Suprapubic skin (tissue), 4 donors: Measurements from ENCODE around the gene MYO6. TPM values are rescaled to one million over a fixed set of nuclear protein-coding genes. Genes with fewer than 3 reads are reported as not detected.

Experiments used
- DNase-seq, 2 donors: peaks; one replicate each; pipeline ENCODE4 v3.0.0-alpha.2; 2019; ENCODE audit warnings: low spot score in 2 of 2
- H3K27ac ChIP-seq: fragments of 200-600 bp; sonication (generic); one replicate; pipeline ENCODE4 v1.5.1; 2019
- H3K27me3 ChIP-seq: fragments of 200-600 bp; sonication (generic); one replicate; pipeline ENCODE4 v1.5.1; 2019
- H3K36me3 ChIP-seq: fragments of 200-600 bp; sonication (generic); one replicate; pipeline ENCODE4 v1.5.1; 2019
- H3K4me1 ChIP-seq: fragments of 200-600 bp; sonication (generic); one replicate; pipeline ENCODE4 v1.5.1; 2019
- H3K4me3 ChIP-seq: fragments of 200-600 bp; sonication (generic); one replicate; pipeline ENCODE4 v1.5.1; 2019; ENCODE audit warnings: mild to moderate bottlenecking
- H3K9me3 ChIP-seq: fragments of 200-600 bp; sonication (generic); one replicate; pipeline ENCODE4 v1.5.1; 2019
- EP300 ChIP-seq: sonication (generic); formaldehyde crosslinking; IDR thresholded peaks from one replicate; pipeline ENCODE4 v1.6.1; 2017; ENCODE audit warnings: antibody characterized with exemption
- POLR2A ChIP-seq, 2 donors: fragments of 450-650 bp; IDR thresholded peaks; one replicate each; pipeline ENCODE4 v1.6.1; 2017; ENCODE audit warnings: antibody characterized with exemption in 2 of 2, mild to moderate bottlenecking in 2 of 2, moderate library complexity in 2 of 2
- POLR2AphosphoS5 ChIP-seq, 3 donors: sonication (generic); formaldehyde crosslinking; IDR thresholded peaks; one replicate each; pipeline ENCODE4 v1.6.1; 2017; ENCODE audit warnings: antibody characterized with exemption in 3 of 3
- WGBS: methylation state at CpG from one replicate; pipeline ENCODE4 v1.1.5; 2018; 5-methylcytosine and 5-hydroxymethylcytosine counted together
- total RNA-seq, 4 donors: library from RNA; depleted of rRNA; stranded (reverse); fragments of >200 nt; gene quantifications; one replicate each; pipeline ENCODE4 v1.1.0, GENCODE V29; 2016
- TF ChIP-seq, protein P1 (sequence below), 2 donors: fragments of 200-600 bp in 1 of 2; fragments of 450-650 bp in 1 of 2; sonication (generic) in 1 of 2; IDR thresholded peaks; one replicate each; pipeline ENCODE4 v1.5.1; 2016 to 2019; ENCODE audit warnings: antibody characterized with exemption in 2 of 2, mild to moderate bottlenecking in 1 of 2, moderate library complexity in 1 of 2

Gene MYO6
- total RNA-seq, 4 donors from 2014 or later: 27.8 to 42.6 (median 30.6) TPM

DNA sequence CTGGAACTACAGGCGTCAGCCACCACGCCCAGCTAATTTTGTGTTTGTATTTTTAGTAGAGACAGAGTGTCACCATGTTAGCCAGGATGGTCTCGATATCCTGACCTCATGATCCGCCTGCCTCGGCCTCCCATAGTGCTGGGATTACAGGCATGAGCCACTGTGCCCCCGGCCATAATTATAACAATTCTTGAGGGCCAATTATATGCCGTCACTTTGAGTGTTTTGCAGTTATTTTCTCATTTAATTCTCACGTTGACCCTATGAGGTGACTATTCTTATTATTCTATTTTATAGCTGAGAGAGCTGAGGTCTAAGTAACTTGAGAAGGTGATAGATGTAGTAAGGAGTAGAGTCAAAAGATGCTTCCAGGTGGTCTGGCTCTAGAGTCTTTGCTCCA lies 13.0 kb downstream of the MYO6 start:
- 94% methylated on average over 8 of the region's 8 CpGs for whole genome bisulfite sequencing
- H3K9me3 ChIP-seq: no peaks in the 10 kb centered on the region
- no peaks in the 10 kb centered on the region for H3K4me1 ChIP-seq
- H3K27ac ChIP-seq: no peak overlapping the region
- H3K36me3 ChIP-seq: no peaks in the 10 kb centered on the region
- TF ChIP-seq EP300: no peak
- TF ChIP-seq, protein P1, sequence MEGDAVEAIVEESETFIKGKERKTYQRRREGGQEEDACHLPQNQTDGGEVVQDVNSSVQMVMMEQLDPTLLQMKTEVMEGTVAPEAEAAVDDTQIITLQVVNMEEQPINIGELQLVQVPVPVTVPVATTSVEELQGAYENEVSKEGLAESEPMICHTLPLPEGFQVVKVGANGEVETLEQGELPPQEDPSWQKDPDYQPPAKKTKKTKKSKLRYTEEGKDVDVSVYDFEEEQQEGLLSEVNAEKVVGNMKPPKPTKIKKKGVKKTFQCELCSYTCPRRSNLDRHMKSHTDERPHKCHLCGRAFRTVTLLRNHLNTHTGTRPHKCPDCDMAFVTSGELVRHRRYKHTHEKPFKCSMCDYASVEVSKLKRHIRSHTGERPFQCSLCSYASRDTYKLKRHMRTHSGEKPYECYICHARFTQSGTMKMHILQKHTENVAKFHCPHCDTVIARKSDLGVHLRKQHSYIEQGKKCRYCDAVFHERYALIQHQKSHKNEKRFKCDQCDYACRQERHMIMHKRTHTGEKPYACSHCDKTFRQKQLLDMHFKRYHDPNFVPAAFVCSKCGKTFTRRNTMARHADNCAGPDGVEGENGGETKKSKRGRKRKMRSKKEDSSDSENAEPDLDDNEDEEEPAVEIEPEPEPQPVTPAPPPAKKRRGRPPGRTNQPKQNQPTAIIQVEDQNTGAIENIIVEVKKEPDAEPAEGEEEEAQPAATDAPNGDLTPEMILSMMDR (IDR thresholded peaks at IDR 0.05): no peak
- TF ChIP-seq POLR2AphosphoS5 (IDR thresholded peaks at IDR 0.05): no peak
- no peak overlapping the region for H3K4me3 ChIP-seq
- no peaks in the 10 kb centered on the region for H3K27me3 ChIP-seq
- DNase-seq: no peak

GRCh38 chr6:75766387-75766786 lies 17.3 kb downstream of the MYO6 start:
- H3K9me3 ChIP-seq: no peaks in the 10 kb centered on the region
- TF ChIP-seq POLR2A (IDR thresholded peaks at IDR 0.05): no peak
- no peak for TF ChIP-seq EP300
- no peak for TF ChIP-seq POLR2AphosphoS5 (IDR thresholded peaks at IDR 0.05)
- TF ChIP-seq, protein P1 (IDR thresholded peaks at IDR 0.05): no peak
- H3K27me3 ChIP-seq: no peaks in the 10 kb centered on the region
- no peak for DNase-seq
- H3K27ac ChIP-seq: no peak overlapping the region
- H3K36me3 ChIP-seq: no peaks in the 10 kb centered on the region
- no peak overlapping the region for H3K4me3 ChIP-seq
- no peaks in the 10 kb centered on the region for H3K4me1 ChIP-seq

GRCh38 chr6:75770844-75771243 lies 21.8 kb downstream of the MYO6 start:
- no peak for DNase-seq
- TF ChIP-seq EP300 (no peak), POLR2A (IDR thresholded peaks at IDR 0.05) (no peak), POLR2AphosphoS5 (IDR thresholded peaks at IDR 0.05) (no peak)
- TF ChIP-seq, protein P1 (IDR thresholded peaks at IDR 0.05): no peak
- Histone ChIP-seq H3K27ac (no peak overlapping the region), H3K4me3 (no peak overlapping the region), H3K27me3 (no peaks in the 10 kb centered on the region), H3K4me1 (no peaks in the 10 kb centered on the region), H3K9me3 (no peaks in the 10 kb centered on the region), H3K36me3 (no peaks in the 10 kb centered on the region)
- 94% methylated on average over 5 of the region's 5 CpGs for WGBS

- Histone ChIP-seq H3K36me3 (no peaks in the 10 kb centered on the region), H3K27ac (no peak overlapping the region), H3K27me3 (no peaks in the 10 kb centered on the region), H3K4me1 (no peaks in the 10 kb centered on the region), H3K4me3 (no peak overlapping the region), H3K9me3 (no peaks in the 10 kb centered on the region)
- 93% methylated on average over 3 of the region's 3 CpGs for WGBS
- TF ChIP-seq, protein P1 (IDR thresholded peaks at IDR 0.05): no peak
- TF ChIP-seq POLR2A (IDR thresholded peaks at IDR 0.05) (no peak), POLR2AphosphoS5 (IDR thresholded peaks at IDR 0.05) (no peak)
- DNase-seq: no peak
Measured at GRCh38 chr6:75775219-75775618, 26.2 kb downstream of the MYO6 start.

- WGBS: 75% methylated on average over 2 of the region's 2 CpGs
- H3K9me3 ChIP-seq: no peaks in the 10 kb centered on the region
- no peak for DNase-seq
Measured at GRCh38 chr6:75776461-75776860, 27.4 kb downstream of the MYO6 start.

More at GRCh38 chr6:75776461-75776860, 27.4 kb downstream of the MYO6 start:
- Histone ChIP-seq H3K27ac (no peak overlapping the region), H3K27me3 (no peaks in the 10 kb centered on the region), H3K36me3 (no peaks in the 10 kb centered on the region), H3K4me3 (no peak overlapping the region), H3K4me1 (no peaks in the 10 kb centered on the region)
- TF ChIP-seq EP300: no peak
- no peak for TF ChIP-seq POLR2A (IDR thresholded peaks at IDR 0.05)
- TF ChIP-seq, protein P1 (IDR thresholded peaks at IDR 0.05): no peak
- TF ChIP-seq POLR2AphosphoS5 (IDR thresholded peaks at IDR 0.05): no peak
